ENCODE measurements around the gene SORBS1. TPM values are rescaled to one million over a fixed set of nuclear protein-coding genes. Genes with fewer than 3 reads are reported as not detected.

Gene SORBS1
- total and polyA plus RNA-seq, 2 experiments from 2014 or later: 17.0 to 40.2 TPM

GRCh38 chr10:95440756-95441546 lies 120.2 kb downstream of the SORBS1 start:
- Histone ChIP-seq H4K20me1 (ENCODE audit: insufficient read depth, poor library complexity, severe bottlenecking) (no peaks in the 10 kb centered on the region), H3K9me2 (replicated peaks; ENCODE audit: insufficient read depth) (no peaks in the 10 kb centered on the region), H2AFZ (no peak overlapping the region), H3K9me3 (ENCODE audit: low read depth) (no peaks in the 10 kb centered on the region), H3K27ac (no peak overlapping the region), H3K36me3 (replicated peaks; ENCODE audit: insufficient read depth, low read depth) (no peaks in the 10 kb centered on the region), H3K27me3 (no peaks in the 10 kb centered on the region), H3K4me1 (ENCODE audit: insufficient read depth) (peaks cover 11% of the 10 kb centered on the region), H3K4me3 (no peak overlapping the region), H3K4me2 (no peak overlapping the region), H3K79me2 (peaks cover 5% of the 10 kb centered on the region)
- WGBS (ENCODE audit: low lambda C conversion rate, missing lambda C conversion rate): 82% methylated on average over 7 of the region's 7 CpGs
- DNase-seq (ENCODE audit: low spot score): no peak
- TF ChIP-seq CTCF (IDR thresholded peaks at IDR 0.05; ENCODE audit: poor library complexity) (no peak), EZH2phosphoT487 (IDR thresholded peaks at IDR 0.05; ENCODE audit: low read depth, severe bottlenecking, unreplicated experiment) (no peak), EZH2 (IDR thresholded peaks at IDR 0.05; ENCODE audit: borderline replicate concordance) (no peak)

DNA sequence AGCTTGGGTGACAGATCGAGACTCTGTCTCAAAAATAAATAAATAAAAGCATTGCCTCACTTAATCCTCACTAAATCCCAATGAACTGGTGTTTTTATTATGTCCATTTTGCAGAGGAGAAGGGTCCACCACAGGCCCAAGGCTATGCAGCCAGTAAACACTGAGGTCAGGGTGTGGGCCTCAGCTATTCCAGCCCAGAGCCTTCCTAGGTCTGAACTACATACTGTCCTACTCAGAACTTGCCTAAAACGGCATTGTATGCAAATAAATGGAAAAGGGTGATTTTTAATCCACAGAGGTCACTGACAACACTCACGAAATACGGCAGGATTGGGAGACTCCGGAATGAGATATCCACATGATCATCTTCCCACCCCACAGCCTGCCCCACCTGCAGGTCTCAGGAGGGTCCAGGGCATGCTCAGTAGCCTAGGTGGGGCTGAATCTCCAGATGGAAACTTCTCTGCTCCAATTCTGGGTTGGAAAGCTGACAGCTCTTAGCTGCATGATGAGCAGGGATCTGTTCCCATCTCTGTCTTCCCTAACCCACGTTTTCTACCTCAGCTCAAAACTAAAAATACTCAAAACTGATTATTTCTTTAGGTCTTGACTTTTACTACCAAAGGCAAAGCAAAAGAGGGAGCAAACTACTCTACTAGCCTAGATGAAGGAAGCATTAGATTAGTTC lies 121.0 kb downstream of the SORBS1 start:
- WGBS (ENCODE audit: low lambda C conversion rate, missing lambda C conversion rate): 82% methylated on average over 6 of the region's 6 CpGs
- H3K27me3 ChIP-seq: no peaks in the 10 kb centered on the region
- H4K20me1 ChIP-seq (ENCODE audit: insufficient read depth, poor library complexity, severe bottlenecking): no peaks in the 10 kb centered on the region
- H3K36me3 ChIP-seq (replicated peaks; ENCODE audit: insufficient read depth, low read depth): no peaks in the 10 kb centered on the region
- TF ChIP-seq CTCF (IDR thresholded peaks at IDR 0.05; ENCODE audit: poor library complexity) (no peak), EZH2phosphoT487 (IDR thresholded peaks at IDR 0.05; ENCODE audit: low read depth, severe bottlenecking, unreplicated experiment) (no peak)
- H3K79me2 ChIP-seq: peaks cover 5% of the 10 kb centered on the region
- H3K27ac ChIP-seq: no peak overlapping the region
- no peaks in the 10 kb centered on the region for H3K9me2 ChIP-seq (replicated peaks; ENCODE audit: insufficient read depth)
- no peak overlapping the region for H2AFZ ChIP-seq
- no peak overlapping the region for H3K4me2 ChIP-seq
- no peaks in the 10 kb centered on the region for H3K9me3 ChIP-seq (ENCODE audit: low read depth)
- no peak for DNase-seq (ENCODE audit: low spot score)
- H3K4me1 ChIP-seq (ENCODE audit: insufficient read depth): peaks cover 5% of the 10 kb centered on the region
- no peak overlapping the region for H3K4me3 ChIP-seq

GRCh38 chr10:95438781-95439180 lies 122.4 kb downstream of the SORBS1 start:
- Histone ChIP-seq H3K4me3 (no peak overlapping the region), H3K27ac (no peak overlapping the region), H3K36me3 (replicated peaks; ENCODE audit: insufficient read depth, low read depth) (no peaks in the 10 kb centered on the region), H3K9me2 (replicated peaks; ENCODE audit: insufficient read depth) (no peaks in the 10 kb centered on the region), H3K9me3 (ENCODE audit: low read depth) (no peaks in the 10 kb centered on the region), H3K4me1 (ENCODE audit: insufficient read depth) (no peaks in the 10 kb centered on the region), H3K27me3 (no peaks in the 10 kb centered on the region), H4K20me1 (ENCODE audit: insufficient read depth, poor library complexity, severe bottlenecking) (no peaks in the 10 kb centered on the region), H2AFZ (no peak overlapping the region), H3K79me2 (peaks cover 2% of the 10 kb centered on the region), H3K4me2 (no peak overlapping the region)
- TF ChIP-seq EZH2 (IDR thresholded peaks at IDR 0.05; ENCODE audit: borderline replicate concordance) (no peak), CTCF (IDR thresholded peaks at IDR 0.05; ENCODE audit: poor library complexity) (no peak), EZH2phosphoT487 (IDR thresholded peaks at IDR 0.05; ENCODE audit: low read depth, severe bottlenecking, unreplicated experiment) (no peak)
- WGBS (ENCODE audit: low lambda C conversion rate, missing lambda C conversion rate): 98% methylated on average over 2 of the region's 2 CpGs
- DNase-seq (ENCODE audit: low spot score): no peak

All from hepatocyte (in vitro differentiated cells).